ENCODE data around the gene LGI4.
"Not testable (repeated sequence)": the region's sequence is repeated elsewhere in the genome, so short reads cannot be mapped to it uniquely, and the experiment has no call there.

Gene LGI4

GRCh38 chr19:35105047-35105410, 29.8 kb downstream of the LGI4 start:
- DNase-seq: no peak

- no peak for DNase-seq
Measured at GRCh38 chr19:35104361-35104760, 30.5 kb downstream of the LGI4 start.

GRCh38 chr19:35103614-35104013, 31.2 kb downstream of the LGI4 start:
- not testable (repeated sequence) for DNase-seq

GRCh38 chr19:35101949-35102348, 32.9 kb downstream of the LGI4 start:
- not testable (repeated sequence) for DNase-seq

GRCh38 chr19:35100588-35101533, 34.0 kb downstream of the LGI4 start:
- DNase-seq: no peak

GRCh38 chr19:35099897-35100275, 35.0 kb downstream of the LGI4 start:
- no peak for DNase-seq

- DNase-seq: no peak
Measured at GRCh38 chr19:35099155-35099896, 35.5 kb downstream of the LGI4 start.

- no peak for DNase-seq
Measured at GRCh38 chr19:35098413-35099049, 36.3 kb downstream of the LGI4 start.

- DNase-seq: no peak
Measured at GRCh38 chr19:35095667-35096368, 39.0 kb downstream of the LGI4 start.

- no peak for DNase-seq
Measured at GRCh38 chr19:35094656-35095055, 40.2 kb downstream of the LGI4 start.

GRCh38 chr19:35093941-35094647, 40.8 kb downstream of the LGI4 start:
- no peak for DNase-seq

- no peak for DNase-seq
Measured at GRCh38 chr19:35093430-35093829, 41.4 kb downstream of the LGI4 start.

- DNase-seq: peak; percentile 41
Measured at GRCh38 chr19:35090506-35091214, 44.2 kb downstream of the LGI4 start.

- DNase-seq: no peak
Measured at GRCh38 chr19:35090160-35090505, 44.7 kb downstream of the LGI4 start.

- DNase-seq: no peak
Measured at GRCh38 chr19:35089554-35089953, 45.3 kb downstream of the LGI4 start.

GRCh38 chr19:35088131-35088913, 46.5 kb downstream of the LGI4 start:
- DNase-seq: no peak

- DNase-seq: no peak
Measured at GRCh38 chr19:35087393-35087792, 47.5 kb downstream of the LGI4 start.

- no peak for DNase-seq
Measured at GRCh38 chr19:35086455-35086854, 48.4 kb downstream of the LGI4 start.

GRCh38 chr19:35085947-35086346, 48.9 kb downstream of the LGI4 start:
- no peak for DNase-seq

GRCh38 chr19:35084509-35084762, 50.4 kb downstream of the LGI4 start:
- no peak for DNase-seq

All from activated CD8-positive, alpha-beta memory T cell treated with anti-CD3 and anti-CD28 coated beads, Interleukin-2, amount 50 U/mL, for 4 hours (primary cell).